GM18526 (cell line): ENCODE results near the gene TIMP2.

Experiments used
- POLR2A ChIP-seq: IDR thresholded peaks from 3 replicates; pipeline ENCODE4 v1.6.1; 2011; ENCODE audit not compliant: insufficient read length; ENCODE audit errors: extremely low read depth

TIMP2 gene

DNA sequence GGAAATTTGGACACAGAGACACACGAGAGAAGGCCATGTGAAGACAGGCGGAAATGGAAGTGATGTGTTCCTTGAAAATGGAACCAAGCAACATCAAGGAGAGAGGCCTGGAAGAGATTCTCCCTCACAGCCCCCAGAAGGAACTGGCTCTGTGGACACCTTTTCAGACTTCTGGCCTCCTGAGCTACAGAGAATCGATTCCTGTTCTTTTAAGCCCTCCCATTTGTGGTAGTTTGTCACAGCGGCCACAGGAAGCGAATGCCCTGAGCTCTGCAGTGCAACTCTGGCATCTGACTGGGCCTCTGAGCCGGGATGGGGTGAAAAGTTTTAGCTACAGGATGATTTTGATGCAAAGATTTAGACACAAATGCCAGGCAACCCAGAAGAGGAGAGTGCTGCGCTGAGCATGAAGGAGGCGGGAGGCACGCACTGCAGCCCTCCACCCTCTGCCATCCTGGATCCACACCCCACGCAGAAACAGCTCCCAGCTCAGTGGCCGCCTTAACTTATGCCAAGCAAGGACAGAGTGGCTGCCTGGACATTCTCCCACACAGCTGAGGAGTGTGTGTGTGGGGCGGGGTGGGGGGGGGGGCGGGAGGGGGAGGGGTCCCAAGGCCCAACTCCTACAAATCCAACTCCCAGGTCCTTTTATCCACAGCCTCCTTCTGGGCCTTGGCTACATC is 2.2 kb downstream of the TIMP2 start:
- no peak for TF ChIP-seq POLR2A

DNA sequence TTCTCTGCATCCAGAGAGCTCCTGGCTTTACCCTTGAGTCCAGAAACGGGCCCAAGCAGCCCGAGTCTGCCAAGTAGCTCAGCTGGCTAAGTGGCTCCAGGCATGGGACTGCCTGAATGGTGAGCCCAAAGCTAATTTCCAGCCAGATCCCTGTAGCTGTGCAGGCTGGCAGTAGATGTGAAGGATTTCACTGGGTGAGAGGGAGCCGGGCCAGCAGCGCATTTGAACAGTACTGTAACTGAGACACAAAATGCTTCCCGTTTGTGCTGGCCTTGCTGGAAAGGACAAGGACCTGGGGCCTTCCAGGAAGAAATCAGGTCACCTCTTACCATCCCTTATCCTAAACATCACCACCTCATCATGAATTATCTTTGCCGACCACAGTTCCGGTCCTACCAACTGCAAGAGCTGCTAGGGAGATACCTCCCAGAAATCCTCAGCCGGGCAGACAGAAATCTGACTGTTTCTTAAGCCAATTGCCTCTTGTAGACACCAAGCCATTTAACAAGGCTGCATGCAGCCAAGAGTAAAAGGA is 3.7 kb downstream of the TIMP2 start:
- TF ChIP-seq POLR2A, result no peak

DNA sequence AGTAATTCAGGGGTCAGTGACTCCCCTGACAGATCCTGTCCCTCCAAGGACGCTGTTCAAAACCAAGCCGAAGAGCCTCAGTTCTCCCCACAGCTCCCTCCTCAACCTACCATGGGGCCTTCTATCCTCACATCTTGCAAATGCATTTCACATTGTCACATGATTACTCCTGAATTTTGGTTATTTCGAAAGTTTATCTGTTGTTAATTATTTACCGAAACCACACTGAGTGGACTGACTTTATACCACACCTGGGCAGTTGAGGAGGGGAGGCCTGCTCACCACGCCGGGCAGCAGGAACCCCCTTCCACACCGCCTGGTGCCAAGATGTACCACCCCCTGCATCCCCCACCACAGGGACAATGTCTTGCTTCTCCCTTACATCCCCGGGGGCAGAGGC is 4.7 kb downstream of the TIMP2 start:
- no peak for TF ChIP-seq POLR2A

DNA sequence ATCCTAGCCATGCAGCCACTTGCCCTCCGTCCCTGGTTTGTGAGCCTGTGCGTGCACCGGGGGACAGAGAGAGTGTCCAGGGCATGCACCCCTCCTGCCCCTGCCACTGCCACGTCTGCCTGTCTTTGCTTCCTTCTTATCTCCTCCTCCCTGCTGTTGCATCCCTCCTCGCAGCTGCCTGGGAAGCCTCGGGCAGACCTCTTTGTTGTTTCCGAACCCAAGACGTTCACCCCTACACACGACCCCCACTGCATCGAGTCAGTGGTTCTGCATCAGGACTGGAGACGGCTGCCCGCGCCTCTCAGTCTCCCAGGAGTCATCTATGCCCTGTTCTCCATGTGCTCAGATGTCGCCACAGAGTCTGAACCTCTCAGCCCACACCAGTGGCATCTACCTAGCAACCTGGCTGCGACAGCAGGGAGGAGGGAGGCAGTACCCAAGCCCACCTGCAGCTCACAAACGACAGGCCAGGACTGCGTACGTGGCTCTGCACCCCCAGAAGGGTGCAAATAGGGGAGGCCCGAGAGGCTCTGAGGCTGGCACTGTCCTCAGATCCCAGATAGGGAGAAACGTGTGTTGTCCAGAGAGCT is 5.2 kb downstream of the TIMP2 start:
- TF ChIP-seq POLR2A, result no peak

DNA sequence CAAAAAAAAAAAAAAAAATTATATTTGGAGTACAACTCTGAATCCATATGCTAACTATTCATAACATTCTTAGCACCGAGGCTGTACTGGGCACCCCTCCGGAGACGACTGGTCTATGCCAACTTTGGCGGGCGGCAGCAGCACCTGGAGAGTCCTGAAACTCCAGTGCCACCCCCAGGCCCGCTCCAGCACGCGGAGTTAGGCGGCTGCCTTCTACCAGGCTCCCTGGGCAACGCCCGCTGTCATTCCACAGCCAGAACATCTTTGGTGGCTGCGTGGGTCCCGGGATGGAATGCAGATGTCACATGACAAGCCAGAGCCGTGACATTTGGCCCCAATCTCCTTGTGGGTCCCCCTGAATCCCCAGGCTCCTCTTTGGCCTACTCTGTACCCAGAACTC is 6.2 kb downstream of the TIMP2 start:
- TF ChIP-seq POLR2A, result no peak

DNA sequence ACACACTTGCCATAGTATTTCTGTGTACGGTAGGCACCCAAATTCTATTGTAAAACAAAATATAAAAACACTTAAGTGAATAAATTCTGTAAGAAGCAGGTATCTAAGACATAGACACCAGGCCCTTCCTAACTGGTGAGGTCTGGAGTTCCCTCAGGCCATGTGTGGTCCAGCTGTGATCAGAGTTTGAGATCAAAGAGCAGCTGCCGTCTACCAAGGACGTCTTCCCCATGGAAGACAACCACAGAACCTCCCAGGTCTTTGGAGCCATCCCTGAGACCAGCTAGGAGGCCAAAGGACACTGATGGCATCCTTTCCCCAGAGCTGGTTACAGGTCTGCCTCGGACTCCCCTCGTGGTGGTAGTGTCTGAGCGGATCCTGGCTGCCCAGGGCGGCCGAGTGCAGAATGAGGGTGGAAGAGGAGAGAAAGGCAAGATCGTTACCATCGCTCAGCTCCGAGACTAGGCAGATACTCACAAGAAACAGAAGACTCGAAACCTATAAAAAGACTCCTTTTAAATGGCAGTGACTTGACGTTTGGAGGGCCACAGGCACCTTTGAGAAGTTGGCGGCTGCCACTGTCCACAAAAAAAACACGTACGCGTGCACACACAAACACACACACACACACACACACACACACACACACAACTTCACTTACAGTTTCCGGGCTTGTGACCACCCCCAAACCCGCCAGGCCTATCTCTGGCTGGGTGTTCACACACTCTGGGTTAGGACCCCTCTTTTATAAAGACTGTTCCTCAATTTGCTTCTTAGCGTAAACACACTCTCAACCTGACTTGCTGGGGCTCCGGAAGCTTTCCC is 7.5 kb downstream of the TIMP2 start:
- TF ChIP-seq POLR2A, result no peak

DNA sequence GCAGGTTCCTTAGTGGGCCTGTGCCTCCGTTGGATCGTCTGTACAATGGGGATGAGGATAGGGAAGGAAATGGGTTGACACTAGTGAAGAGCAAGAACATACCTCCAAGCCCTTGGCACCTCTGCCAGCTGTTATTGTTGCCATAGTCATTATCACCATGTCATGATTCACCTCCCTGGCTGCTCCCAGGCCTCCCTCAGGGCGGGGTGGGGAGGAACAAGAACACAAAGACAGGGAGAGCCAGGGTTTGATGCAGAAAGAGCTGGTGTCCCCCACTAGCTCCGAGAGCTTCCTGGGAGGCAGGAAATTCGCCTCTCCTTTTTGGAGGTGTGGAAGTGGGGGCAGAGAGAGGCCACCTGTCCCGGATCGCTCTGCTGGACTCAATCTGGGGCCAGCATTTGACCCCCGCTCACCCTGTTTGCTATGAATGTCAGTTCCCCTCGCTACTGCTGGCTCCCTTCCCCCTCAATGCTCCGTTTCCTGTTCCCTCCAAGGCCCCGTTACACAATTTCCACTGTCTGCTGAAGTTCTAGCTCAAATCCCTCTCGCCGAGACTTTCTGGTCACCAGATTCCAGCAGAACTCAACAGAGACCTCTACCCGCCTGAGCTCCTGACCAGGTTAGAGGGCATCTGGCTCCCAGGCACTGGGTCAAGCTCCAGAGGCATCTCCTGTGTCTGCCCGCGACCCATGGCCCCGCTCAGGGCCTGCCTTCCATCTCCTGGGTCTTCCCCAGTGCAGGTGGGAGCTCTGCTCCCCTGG is 9.1 kb downstream of the TIMP2 start:
- no peak for TF ChIP-seq POLR2A

DNA sequence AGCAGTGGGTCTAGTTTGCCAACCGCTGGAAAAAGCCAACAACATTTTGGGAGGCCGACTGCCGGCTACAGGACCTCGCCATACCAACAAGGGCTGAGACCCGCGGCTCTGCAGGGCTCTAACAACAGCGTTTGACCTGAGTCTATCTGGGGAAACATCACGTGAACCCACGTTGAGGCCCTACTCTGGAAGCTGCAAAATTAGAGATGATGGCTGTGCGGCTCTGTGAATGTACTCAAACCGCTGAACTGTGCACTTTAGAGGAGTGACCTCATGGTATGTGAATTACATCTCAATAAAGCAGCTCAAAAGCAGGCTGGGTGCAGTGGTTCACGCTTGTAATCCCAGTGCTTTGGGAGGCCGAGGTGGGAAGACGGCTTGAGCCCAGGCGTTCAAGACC is 12.1 kb downstream of the TIMP2 start:
- no peak for TF ChIP-seq POLR2A

DNA sequence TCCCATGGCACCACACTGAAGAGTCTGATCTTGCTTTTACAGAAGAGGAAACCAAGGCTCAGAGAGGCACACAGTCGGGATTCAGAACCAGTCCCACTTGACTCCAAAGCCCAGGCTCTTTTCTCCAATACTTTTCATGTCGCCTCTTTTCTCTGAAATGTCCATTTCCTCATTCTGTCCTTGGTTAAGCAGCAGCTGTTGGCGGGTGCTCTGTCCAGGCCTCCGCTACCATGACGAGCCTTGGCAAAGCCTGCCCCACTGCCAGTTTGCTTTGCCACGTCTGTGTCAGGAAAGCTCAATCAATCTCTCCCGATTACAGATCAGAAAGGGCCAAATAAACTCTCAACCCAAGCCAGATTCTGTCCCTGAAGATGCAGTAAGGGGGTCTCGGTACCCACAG is 13.1 kb downstream of the TIMP2 start:
- no peak for TF ChIP-seq POLR2A

DNA sequence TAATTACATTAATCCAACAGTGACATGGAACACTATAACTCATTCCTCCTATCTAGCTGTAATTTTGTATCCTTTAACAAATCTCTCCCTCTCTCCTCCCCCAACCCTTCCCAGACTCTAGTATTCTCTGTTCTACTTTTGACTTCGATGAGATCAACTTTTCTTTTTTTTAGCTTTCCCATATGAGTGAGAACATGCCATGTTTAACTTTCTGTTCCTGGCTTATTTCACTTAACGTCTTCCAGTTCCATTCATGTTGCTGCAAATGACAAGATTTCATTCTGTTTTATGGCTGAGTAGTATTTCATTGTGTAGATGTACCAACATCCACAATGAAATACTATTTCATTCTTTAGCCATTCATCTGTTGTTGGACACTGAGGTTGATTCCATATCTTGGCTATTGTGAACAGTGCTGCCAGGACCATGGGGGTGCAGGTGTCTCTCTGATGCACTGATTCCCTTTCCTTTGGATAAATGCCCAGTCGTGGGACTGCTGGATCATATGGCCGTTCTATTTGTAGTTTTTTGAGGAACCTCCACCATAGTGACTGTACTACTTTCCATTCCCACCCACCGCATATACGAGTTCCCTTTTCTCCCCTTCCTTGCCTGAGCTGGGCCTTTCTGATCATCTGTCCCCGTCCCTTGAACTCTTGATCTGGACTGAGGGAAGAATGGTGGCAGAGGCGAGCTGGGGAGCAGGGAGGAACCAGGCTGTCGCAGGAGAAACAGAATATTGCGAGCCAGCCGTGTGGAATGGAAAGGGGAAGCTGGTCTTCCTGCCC is 14.5 kb downstream of the TIMP2 start:
- no peak for TF ChIP-seq POLR2A

DNA sequence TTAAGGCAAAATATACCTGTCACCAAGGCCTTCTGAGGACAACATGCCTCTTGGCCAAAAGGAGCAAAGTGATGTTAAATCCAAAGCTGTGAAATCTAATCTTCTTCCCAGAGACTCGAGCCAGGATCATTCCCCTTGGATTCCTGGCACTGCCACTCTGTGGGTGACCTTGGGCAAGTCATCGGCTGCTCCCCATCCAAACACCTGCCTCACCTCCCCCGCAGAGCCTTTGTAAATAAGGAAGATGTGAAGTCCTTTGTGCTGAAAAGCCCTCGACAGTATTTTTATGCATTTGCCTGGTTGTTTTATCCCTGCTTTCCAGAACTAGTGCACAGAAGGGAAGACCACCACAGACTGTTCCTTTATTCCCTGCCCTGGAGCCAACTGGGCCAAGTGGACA is 16.8 kb downstream of the TIMP2 start:
- TF ChIP-seq POLR2A, result no peak

DNA sequence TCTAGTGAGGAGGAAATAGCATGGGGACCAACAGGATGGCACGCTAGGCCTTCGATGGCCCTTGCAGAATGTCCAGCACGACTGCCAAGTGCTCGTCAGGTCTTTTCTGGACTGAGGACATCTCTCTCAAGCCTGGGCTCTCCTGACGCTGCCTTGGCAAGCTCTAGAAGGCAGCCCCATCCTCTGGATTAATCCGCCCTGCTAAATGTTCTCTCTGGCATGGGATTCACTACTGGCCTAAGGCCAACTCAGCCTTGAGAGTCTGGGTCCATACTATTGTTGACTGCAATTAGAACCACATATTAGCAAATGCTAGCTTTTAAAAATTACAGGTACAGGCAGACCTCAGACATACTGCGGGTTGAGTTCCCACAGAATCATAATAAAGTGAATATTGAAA is 19.6 kb downstream of the TIMP2 start:
- no peak for TF ChIP-seq POLR2A

DNA sequence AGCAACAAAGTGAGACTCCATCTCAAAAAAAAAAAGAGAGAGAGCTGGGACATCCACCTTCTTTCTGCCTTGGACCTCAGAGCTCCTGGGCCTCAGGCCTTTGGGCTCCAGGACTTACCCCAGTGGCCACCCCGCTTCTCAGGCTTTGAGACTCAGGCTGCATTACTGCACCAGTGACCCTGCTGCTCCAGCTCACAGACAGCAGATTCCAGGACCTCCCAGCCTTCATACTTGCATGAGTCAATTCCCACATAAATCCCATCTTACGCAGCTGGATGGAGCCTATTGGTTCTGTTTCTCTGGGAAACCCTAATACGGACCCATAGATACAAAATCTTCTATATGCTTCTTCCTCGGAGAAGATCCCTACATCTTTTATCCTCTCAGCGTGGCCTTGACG is 20.1 kb downstream of the TIMP2 start:
- no peak for TF ChIP-seq POLR2A

DNA sequence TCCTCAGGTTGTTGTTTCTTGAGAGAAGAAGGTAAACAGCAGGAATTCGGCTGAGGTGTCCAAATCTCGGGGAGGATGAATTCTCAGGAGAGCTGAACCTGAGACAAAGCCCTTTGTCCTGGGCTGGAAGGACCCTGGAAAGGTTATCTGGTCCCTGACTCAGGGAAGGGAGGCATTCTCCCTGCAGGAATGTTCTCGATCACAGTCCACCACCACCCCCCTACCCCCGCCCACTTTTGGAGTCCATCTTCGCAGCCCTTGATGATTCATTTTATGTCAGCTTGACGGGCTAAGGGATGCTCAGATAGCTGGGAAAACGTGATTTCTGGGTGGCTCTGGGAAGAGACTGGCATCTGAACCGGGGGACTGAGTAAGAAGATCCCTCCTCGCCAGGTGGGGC is 20.8 kb downstream of the TIMP2 start:
- no peak for TF ChIP-seq POLR2A
